Activated CD4-positive, CD25-positive, alpha-beta regulatory T cell (primary cell): ENCODE data around the gene NEGR1.

Experiments
- DNase-seq, 4 experiments: peaks; one replicate each; lab custom pipeline; 2025; lab: John Stamatoyannopoulos, UW

NEGR1 gene

DNA sequence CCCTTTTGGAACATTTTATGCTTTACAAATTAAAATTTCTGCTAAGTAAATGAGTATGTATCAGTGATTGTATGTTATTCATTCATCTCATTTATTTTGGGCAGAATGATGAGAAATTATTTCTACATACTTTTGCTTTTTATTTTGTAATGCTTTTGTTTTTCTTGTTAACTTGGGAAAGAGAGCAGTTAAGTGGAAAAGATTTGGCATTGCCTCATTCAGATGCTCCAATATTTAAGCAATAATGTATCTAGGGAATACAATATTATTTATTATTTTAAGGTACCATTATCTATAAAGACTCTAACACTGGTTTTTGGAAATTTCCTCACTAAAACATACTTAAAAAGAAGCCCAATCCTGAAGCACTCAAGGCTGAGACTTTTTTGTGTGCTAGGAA is 431.8 kb downstream of the NEGR1 start:
- no peak for DNase-seq

DNA sequence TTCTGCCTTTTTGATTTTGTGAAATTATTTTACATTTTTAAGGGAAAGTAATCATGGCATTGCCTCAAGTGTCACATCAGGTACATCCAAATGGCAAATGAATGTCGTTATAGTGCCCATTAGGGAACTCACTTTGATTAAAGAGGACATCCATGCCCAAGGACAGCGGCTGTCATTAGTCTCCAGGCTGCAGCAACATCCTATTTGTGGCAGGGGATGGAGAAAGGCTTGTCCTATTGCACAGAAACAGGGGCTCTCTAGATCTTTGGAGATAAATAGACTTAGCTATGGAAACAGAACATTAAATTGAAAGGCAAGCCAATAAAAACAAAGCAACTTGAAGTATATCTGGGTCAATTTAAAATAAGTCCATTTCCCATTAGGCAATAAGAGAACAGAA is 439.3 kb downstream of the NEGR1 start:
- DNase-seq: no peak

DNA sequence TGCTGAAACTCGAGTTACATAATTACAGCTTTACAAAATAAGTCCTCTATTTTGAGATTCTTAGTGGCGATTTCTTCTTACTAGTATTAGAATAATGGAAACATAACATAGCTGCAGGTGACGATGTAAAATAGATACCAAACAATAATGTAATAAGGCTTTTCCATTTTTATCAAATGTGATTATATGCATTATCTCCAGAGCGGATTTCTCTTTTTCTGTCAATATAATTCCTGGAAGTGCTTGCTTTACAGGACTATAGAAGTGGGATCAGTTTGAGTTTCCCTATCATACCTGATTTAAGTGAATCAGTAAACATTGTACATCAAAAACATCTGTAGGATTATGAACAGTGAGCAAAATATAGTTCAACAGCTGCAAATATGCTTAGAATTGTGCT is 442.5 kb downstream of the NEGR1 start:
- no peak for DNase-seq

DNA sequence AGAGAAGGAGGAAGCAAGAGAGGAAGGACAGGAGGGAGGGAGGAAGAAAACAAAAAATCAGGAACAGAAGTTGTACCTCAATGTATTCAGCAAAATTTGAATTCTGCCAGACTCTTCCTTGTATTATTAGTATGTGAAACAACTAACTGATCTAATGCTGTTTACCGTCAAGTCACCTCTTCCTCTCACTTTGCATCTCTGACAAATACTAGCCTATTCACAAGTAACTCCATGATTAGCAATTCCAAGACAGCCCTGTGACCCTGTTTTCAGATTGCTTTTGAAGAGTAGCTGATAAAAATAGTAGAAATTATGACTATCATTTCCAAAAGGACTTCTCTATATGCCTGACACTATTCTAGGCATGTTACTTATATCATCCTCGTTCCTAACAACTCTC is 445.4 kb downstream of the NEGR1 start:
- DNase-seq: no peak

DNA sequence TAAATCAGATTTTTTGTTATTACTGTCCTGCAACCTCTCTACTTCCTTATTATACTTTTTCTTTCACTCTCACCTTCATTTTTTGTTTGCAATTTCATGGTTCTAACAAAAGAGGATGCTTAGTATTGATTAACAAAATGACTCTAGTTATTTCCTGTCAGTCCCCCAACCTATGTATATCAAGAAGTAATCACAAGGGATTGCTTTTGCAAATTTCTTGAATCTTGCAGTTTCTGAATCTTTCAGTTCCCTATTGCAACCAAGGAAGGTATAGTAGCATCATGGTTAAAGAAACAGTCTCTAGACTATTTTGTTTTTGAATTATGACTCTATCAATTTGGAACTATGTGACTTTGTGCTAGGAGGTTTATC is 446.9 kb downstream of the NEGR1 start:
- DNase-seq: no peak

DNA sequence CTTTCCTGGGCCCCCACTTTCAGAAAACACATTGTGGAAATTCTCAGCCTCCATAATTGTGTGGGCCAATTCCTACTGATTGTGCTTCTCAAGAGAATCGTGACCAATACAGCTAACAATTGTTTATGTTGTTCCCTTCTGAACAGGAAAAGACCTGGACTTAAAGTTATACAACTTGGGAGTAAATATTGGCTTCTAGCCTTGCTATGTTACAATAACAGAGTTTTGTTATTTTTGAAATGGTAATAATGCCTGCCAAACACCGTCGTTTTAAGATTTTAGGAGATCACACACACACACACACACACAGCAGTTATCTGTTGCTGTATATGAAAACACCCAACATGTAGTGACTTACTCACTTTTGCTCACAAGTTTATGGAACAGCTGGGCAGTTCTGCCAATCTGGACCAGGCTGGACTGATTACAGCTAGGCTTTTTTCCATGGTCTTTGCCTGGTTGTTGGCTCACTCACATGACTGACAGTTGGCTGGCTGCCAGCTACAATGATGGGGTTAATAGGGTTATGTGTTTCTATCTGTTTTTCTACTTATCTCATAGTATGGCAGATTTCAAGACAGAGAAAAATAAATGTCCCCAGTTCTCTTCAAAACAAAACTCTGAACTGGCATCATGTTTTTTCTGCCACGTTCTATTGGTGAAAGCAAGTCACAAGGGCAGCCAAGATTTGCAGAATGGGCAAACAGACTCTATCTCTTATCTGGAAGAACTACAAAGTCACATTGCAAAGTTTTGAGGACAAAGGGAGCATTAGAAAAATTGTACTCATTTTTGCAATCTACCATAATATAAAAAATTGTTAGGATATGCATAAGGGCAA is 447.5 kb downstream of the NEGR1 start:
- no peak for DNase-seq

DNA sequence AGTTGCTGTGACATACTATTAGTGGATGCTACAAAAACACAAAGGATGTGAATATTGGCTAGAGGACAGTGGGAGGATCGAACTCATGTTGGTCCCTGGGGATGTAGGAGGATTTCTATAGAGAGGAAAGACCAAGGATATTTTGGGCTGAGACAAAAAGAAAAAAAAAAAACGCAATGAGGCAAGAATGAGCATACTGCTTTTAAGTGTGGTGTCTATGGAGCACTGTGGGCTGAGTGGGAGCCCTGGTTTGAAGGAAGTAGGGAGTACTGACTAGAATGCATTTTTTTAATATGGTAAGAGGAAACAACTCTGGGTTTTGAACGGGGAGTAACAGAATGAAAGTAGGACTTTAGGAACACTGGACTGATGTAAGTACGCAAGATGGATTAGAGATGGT is 450.7 kb downstream of the NEGR1 start:
- DNase-seq: no peak

DNA sequence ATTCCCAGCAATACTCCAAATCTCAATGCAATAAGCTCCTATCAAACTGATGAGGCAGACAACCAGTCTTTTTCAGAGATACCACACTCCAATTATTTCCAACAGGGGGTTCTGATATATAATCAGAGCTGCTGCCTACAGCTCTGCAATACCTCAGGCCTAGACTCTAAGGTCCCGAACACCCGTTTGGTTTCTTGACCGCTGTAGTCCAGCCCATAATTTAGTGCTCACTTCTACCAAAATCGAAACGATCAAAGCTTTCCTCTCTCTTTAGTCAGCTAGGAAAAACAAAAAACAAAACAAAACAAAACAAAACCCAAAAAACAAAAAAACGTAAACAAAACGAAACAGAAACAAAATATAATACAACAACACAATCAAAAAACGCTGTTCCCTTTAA is 453.0 kb downstream of the NEGR1 start:
- no peak for DNase-seq

DNA sequence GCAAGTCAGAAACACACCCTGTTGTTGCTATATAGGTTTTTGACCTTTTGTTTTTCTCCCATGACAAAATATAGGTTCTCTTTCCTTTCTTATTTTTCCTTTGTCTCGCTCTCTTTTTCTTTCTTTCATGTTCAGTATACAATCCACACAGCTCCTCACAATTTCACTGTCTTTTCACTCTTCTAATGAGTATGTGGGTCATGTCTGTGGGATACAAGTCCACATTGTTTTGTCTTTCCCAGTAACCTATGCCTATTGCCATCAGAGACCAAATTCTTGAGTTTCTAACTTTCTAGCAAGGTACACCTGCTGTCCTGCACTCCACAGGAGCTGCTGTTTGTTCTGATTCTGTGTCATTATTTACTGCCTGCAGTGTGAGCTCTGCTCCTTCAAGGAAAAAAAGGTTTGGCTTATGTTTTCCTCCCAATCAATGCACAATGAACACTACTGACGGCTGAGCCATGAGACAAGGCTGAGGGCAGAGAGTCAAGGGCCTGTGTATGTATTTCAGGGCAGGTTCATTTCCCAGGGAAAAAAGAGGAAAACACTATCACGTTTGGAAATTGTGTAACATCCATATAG is 453.8 kb downstream of the NEGR1 start:
- no peak for DNase-seq

DNA sequence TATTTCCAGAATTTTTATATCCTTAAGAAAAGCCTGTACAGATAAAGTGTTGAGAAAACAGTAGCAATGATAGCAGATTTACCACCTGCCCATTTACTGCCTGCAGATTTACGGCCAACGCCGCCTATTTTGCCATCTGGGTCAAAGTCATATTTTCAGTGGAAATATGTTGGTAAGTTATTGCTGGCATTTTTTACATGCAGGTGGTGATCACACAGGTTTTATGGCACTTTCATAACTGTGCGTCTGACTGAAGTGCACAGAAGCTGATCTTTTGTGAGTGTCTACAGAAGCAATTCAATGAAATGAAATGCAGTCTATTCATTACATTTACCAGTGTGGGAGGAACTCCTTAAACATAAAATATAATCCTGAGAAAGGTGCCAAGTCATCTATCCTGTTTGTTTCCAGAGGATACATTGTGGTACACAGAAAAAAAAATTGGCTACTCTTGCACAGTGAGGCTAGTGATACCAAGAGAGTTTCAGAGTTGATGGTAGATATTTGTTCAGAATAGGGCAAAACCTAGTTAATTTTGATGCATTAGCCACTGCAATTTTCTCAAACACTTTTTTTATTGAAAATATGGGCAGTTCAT is 458.5 kb downstream of the NEGR1 start:
- DNase-seq: no peak

DNA sequence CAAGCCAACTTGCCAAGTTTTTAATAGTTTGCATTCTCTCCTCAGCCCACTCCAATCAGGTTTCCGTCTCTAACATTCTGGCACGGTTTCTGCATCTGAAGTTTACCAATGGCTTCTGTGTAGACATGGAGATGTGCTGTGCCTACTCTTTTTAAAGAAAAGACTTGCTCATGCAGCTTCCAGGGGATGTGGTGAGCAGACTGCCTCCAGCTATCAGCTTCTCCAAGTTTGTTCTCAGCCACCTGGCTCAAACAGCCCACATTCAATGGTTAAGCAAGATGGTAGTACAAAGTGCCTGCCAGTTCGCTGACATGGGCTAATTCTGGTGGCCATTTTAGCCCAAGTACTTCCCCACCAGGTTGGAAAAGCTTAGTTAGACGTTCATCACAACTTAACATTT is 465.3 kb downstream of the NEGR1 start:
- no peak for DNase-seq

DNA sequence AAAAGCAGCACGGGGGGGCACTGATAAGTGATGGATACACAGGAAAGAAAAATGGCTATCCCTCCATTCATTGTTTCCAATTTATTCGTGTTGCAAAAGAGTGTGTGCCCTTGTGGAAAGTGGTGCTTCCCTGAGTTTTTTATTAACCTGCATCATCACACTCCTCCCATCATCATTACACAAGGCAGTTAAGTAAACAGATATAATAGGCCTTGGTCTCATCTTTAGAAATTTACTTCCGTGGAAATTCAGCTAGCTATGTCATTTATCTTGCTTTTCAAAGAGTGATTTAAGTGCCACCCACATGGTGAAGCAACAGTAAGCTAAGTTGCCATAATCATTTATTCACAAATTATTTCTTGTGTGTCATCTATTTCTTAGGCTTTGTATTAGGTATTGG is 473.3 kb downstream of the NEGR1 start:
- DNase-seq: no peak

DNA sequence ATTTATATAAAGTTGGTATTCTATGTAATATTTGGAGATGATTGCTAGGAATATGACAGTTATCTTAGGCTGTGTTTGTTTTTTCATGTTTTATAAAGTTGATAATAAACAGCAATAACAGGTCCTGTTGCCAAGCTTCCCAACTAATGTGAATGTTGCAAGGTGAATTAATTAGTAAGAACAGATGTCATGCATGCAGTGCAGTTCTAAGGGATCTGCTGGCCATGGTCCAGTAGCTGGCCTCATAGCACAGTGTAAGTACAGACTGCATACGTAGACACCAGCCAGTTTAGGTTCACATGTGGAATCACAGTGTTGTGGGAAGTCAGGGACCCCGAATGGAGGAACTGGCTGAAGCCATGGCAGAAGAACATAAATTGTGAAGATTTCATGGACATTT is 478.2 kb downstream of the NEGR1 start:
- DNase-seq: no peak

DNA sequence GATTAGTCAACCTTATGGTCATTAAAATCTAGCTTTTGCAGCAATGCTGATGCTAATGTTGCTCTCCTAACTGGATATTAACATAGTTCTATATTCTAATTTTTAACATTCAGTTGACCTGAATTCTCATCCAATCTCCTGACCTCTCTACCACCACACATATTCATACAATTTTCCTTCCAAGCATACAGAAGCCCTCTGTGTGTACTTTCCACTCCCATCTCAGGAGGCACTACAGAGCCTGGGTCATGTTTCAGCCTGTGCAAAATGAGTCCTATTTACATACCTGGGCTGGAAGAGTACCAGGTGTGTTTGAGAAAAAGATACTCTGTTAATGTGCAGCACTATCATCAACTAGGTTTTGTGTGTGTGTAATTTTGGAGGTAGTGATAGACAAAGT is 486.3 kb downstream of the NEGR1 start:
- DNase-seq: no peak

DNA sequence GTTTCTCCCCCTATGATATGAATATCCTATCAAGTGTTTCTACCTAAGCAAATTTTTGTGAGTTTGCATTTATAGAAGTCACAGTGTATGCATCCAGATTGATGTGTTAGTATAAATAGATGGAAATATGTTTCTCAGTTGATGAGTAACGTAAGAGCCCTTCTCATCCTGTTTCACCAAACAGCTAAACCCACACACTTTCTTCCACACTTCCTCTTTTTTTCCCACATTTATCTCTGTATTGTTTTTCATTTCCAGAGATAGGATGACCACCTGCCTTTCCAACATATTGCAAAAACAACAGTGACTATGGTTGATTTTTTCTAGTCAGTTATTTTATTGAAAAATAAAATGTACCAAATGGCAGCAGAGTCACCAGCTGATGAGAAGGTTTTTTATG is 490.1 kb downstream of the NEGR1 start:
- no peak for DNase-seq

DNA sequence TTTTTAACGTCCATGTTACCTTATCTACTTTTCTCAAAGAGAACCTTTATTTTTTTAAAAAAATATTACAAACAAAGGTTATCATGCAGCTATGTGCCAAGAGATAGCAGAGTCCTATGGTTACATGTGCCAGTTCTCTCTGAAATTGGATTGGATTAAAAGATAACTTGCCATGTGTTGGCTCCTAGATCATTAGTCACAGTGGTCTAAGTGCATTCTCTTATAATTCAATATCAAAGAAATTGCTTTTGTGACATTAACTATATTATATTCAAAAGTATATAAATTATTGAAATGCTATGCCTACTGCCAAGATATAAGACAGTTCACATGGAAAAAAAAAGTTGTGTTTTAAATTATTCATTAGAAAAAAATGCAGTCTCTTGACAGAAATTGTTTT is 494.2 kb downstream of the NEGR1 start:
- DNase-seq: no peak

DNA sequence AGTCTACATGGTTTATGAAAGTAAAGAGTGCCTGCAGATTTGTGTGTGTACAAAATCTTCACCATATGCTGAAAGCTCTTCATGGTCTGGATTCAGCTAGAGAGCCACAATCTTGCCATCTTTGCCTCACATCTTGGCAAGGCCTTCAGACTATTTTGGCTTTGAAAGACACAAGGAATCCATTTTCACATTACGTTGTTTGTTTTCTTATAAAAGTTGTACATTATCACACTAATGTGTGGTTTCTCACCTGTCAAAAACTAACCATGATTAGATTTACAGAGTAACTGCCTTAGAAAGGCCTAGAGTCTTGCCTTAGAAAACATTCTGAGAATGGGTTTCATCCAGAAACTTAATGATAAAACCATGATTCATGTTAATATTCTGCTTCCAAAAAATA is 494.6 kb downstream of the NEGR1 start:
- no peak for DNase-seq

DNA sequence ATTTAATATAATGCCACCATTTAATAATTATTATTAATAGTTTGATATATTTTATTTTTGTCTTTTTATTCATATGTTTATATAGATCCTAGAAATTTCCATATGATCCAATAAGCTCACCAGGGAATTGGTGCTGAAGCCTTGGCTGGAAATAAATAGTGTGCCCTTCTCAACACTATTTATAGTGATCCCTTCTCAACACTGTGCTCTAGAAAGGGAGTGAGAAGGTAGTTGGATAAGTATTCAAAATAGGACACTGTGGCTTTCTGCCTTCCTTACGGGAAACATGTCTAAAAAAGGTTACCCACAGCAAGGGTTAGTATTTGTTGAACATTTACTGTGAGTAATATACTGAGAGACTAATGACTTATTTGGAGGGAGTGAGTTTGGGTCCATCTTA is 496.1 kb downstream of the NEGR1 start:
- no peak for DNase-seq

DNA sequence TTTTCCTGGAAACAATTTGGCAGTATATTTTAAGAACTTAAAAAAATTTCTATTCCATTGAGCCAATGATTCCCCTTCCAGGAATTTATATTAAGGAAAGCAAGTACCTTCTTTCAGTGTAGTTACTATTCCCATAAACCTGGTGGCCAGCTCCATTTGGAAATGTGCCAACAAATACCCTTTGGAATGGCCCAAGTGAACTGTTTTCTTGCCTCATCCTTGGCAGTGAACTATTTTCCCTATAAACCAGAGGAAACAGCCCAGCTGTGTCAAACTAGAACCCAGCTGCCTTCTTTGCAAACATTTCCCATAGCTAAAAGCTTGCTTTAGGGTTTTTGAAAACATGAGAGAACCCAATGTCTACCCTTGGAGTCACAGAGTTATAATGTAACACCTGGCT is 496.9 kb downstream of the NEGR1 start:
- DNase-seq: no peak

DNA sequence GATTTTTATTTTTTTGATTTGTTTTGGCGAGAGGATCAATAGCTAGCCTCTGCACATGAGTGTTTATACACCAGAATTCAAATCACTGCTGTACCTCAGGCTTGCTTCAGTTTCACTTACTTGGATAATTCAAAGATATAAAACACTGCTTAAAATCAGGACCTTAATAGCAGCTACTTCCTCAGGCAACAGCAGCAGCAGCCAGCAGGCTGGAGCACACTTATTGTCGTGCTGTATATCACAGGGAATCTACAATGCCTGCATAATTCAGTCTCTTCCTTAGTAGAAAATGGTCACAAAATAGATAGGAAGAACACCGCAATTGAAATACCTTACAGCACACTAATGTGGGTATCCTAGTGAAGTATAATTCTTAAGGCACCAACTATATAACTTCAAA is 497.3 kb downstream of the NEGR1 start:
- DNase-seq: no peak

DNA sequence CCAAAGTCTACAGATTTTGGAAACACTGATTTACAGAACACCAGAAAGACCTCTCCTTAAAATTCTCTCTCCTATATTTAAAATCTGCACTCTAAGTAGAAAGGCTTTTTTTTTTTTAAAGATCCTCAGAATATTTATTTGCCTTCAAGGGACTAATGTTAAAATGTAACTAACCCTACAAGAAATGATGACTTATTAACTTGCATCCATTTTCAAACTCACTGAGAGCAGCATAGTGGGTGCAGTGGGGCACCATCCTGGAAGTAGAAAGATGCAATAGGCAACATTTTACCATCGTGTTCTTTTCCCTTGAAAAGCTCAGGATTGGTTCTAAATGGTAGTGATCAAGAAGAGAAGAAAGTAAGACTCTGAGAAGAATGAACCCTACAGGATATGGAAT is 498.1 kb downstream of the NEGR1 start:
- no peak for DNase-seq

DNA sequence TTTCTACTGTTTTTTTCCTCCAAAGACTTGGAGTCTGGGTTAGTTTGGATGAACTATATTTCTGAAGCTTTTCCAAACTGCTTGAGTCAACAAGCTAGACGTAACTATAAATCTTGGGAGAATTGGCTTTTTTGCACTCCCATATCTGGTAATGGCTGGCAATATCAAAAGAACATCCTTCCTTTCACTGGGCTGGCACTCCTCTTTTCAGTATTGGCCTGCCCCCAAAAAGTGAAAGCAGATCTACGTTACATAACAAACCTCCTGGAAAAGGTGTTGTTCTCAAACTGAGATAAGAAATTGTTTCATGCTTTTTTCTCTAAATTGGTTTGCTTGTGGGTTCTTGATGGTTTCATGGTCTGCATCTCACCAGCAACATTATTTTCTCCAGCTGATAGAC is 499.3 kb downstream of the NEGR1 start:
- no peak for DNase-seq

DNA sequence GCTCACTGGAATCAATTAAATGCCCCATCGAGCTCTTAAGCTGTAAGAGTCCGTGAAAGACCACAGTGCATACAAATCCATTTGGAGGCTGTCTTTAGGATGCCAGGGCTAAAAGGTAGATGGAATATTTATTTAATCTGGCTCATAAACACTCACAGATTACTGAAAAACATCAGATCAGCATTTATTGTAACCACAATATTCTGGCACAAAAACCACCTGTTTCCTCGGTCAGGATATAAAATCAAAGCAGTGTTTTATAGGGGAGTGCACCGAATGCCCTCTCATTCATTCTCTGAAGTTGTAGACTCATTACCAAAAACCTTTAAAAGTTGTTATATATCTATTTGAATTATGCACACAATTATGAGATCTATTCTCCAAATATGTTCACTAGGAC is 500.9 kb downstream of the NEGR1 start:
- DNase-seq: no peak

DNA sequence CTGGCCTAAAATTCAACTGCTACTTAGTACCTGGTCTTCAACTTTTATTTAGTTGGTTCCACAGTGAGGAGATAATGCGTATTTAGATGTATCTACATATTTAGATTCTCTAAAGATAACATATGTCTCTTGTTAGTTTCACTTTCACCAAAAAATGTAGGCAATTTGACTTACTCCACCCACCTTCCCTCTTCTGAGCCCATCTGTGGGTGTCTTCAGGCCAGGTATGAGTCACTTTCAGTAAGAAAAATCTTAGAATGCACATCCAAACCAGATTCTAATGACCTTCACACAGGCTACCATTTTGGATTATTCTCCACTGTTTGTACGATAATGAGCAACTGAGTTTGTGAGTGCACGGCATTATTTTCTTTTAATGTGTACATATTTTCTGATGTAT is 501.7 kb downstream of the NEGR1 start:
- DNase-seq: no peak
